Measurements from ENCODE around the gene WDFY2.

The WDFY2 gene

GRCh38 chr13:51729866-51730553 lies 145.7 kb downstream of the WDFY2 start:
- TF ChIP-seq GATA3 (IDR thresholded peaks at IDR 0.05; ENCODE audit: low read depth, low read length) (no peak), GATA2 (IDR thresholded peaks at IDR 0.05; ENCODE audit: low read depth, low read length) (no peak)

- TF ChIP-seq GATA3 (IDR thresholded peaks at IDR 0.05; ENCODE audit: low read depth, low read length), result no peak
- TF ChIP-seq GATA2 (IDR thresholded peaks at IDR 0.05; ENCODE audit: low read depth, low read length), result no peak
Observed at GRCh38 chr13:51730927-51731326, 146.7 kb downstream of the WDFY2 start.

GRCh38 chr13:51731759-51732158 lies 147.5 kb downstream of the WDFY2 start:
- TF ChIP-seq GATA2 (IDR thresholded peaks at IDR 0.05; ENCODE audit: low read depth, low read length) (no peak), GATA3 (IDR thresholded peaks at IDR 0.05; ENCODE audit: low read depth, low read length) (no peak)

- no peak for TF ChIP-seq GATA3 (IDR thresholded peaks at IDR 0.05; ENCODE audit: low read depth, low read length)
- TF ChIP-seq GATA2 (IDR thresholded peaks at IDR 0.05; ENCODE audit: low read depth, low read length), result no peak
Observed at GRCh38 chr13:51733374-51734298, 149.4 kb downstream of the WDFY2 start.

GRCh38 chr13:51734786-51735185 lies 150.5 kb downstream of the WDFY2 start:
- TF ChIP-seq GATA3 (IDR thresholded peaks at IDR 0.05; ENCODE audit: low read depth, low read length) (no peak), GATA2 (IDR thresholded peaks at IDR 0.05; ENCODE audit: low read depth, low read length) (no peak)

GRCh38 chr13:51737609-51738008 lies 153.3 kb downstream of the WDFY2 start:
- TF ChIP-seq GATA2 (IDR thresholded peaks at IDR 0.05; ENCODE audit: low read depth, low read length), result no peak
- no peak for TF ChIP-seq GATA3 (IDR thresholded peaks at IDR 0.05; ENCODE audit: low read depth, low read length)

- no peak for TF ChIP-seq GATA2 (IDR thresholded peaks at IDR 0.05; ENCODE audit: low read depth, low read length)
- no peak for TF ChIP-seq GATA3 (IDR thresholded peaks at IDR 0.05; ENCODE audit: low read depth, low read length)
Observed at GRCh38 chr13:51738226-51738905, 154.1 kb downstream of the WDFY2 start.

- no peak for TF ChIP-seq GATA2 (IDR thresholded peaks at IDR 0.05; ENCODE audit: low read depth, low read length)
- no peak for TF ChIP-seq GATA3 (IDR thresholded peaks at IDR 0.05; ENCODE audit: low read depth, low read length)
Observed at GRCh38 chr13:51739027-51739764, 154.9 kb downstream of the WDFY2 start.

GRCh38 chr13:51740698-51741097 lies 156.4 kb downstream of the WDFY2 start:
- TF ChIP-seq GATA3 (IDR thresholded peaks at IDR 0.05; ENCODE audit: low read depth, low read length) (no peak), GATA2 (IDR thresholded peaks at IDR 0.05; ENCODE audit: low read depth, low read length) (no peak)

GRCh38 chr13:51742031-51742430 lies 157.8 kb downstream of the WDFY2 start:
- no peak for TF ChIP-seq GATA2 (IDR thresholded peaks at IDR 0.05; ENCODE audit: low read depth, low read length)
- TF ChIP-seq GATA3 (IDR thresholded peaks at IDR 0.05; ENCODE audit: low read depth, low read length), result no peak

- TF ChIP-seq GATA3 (IDR thresholded peaks at IDR 0.05; ENCODE audit: low read depth, low read length) (no peak), GATA2 (IDR thresholded peaks at IDR 0.05; ENCODE audit: low read depth, low read length) (no peak)
Observed at GRCh38 chr13:51742611-51743010, 158.3 kb downstream of the WDFY2 start.

- TF ChIP-seq GATA2 (IDR thresholded peaks at IDR 0.05; ENCODE audit: low read depth, low read length) (no peak), GATA3 (IDR thresholded peaks at IDR 0.05; ENCODE audit: low read depth, low read length) (no peak)
Observed at GRCh38 chr13:51745243-51745642, 161.0 kb downstream of the WDFY2 start.

GRCh38 chr13:51746802-51747201 lies 162.5 kb downstream of the WDFY2 start:
- TF ChIP-seq GATA2 (IDR thresholded peaks at IDR 0.05; ENCODE audit: low read depth, low read length), result no peak
- no peak for TF ChIP-seq GATA3 (IDR thresholded peaks at IDR 0.05; ENCODE audit: low read depth, low read length)

All from SH-SY5Y (cell line).